HepG2 (cell line): ENCODE data around the gene NDRG2. TPM values are rescaled to one million over a fixed set of nuclear protein-coding genes. Genes with fewer than 3 reads are reported as not detected.
A peak's percentile ranks its signal among the peaks of the same experiment; 100 is the strongest.

Experiments
- CAMTA2 ChIP-seq: sonication (generic); formaldehyde crosslinking; IDR thresholded peaks from 2 replicates; pipeline ENCODE4 v1.4.0; 2020; ENCODE audit warnings: mild to moderate bottlenecking, missing genetic modification reagents, borderline replicate concordance
- FOXA3 ChIP-seq: IDR thresholded peaks from 2 replicates; pipeline ENCODE4 v1.6.1; 2016; ENCODE audit warnings: missing genetic modification reagents, missing compliant biosample characterization
- KLF13 ChIP-seq: sonication (generic); formaldehyde crosslinking; IDR thresholded peaks from 2 replicates; pipeline ENCODE4 v1.4.0; 2020; ENCODE audit warnings: mild to moderate bottlenecking, missing genetic modification reagents
- MTA3 ChIP-seq: sonication (generic); formaldehyde crosslinking; IDR thresholded peaks from 2 replicates; pipeline ENCODE4 v1.4.0; 2020; ENCODE audit warnings: missing genetic modification reagents
- NFYC ChIP-seq: IDR thresholded peaks from 2 replicates; pipeline ENCODE4 v1.6.1; 2016; ENCODE audit warnings: missing genetic modification reagents, missing compliant biosample characterization
- PAWR ChIP-seq: sonication (generic); formaldehyde crosslinking; IDR thresholded peaks from 2 replicates; pipeline ENCODE4 v1.4.0; 2020; ENCODE audit warnings: missing genetic modification reagents, mild to moderate bottlenecking, borderline replicate concordance
- PHF5A ChIP-seq: IDR thresholded peaks from one replicate; pipeline ENCODE4 v1.6.1; 2018; ENCODE audit warnings: low read depth, missing genetic modification reagents; ENCODE audit not compliant: unreplicated experiment
- SETDB1 ChIP-seq: sonication (generic); formaldehyde crosslinking; IDR thresholded peaks from 2 replicates; pipeline ENCODE4 v1.5.1; 2020; ENCODE audit warnings: missing genetic modification reagents, mild to moderate bottlenecking, borderline replicate concordance
- ZFP82 ChIP-seq: sonication (generic); formaldehyde crosslinking; IDR thresholded peaks from 2 replicates; pipeline ENCODE4 v1.5.1; 2020; ENCODE audit warnings: mild to moderate bottlenecking, missing genetic modification reagents, borderline replicate concordance
- ZFP90 ChIP-seq: sonication (generic); formaldehyde crosslinking; IDR thresholded peaks from 2 replicates; pipeline ENCODE4 v1.8.0; 2022; ENCODE audit warnings: missing genetic modification reagents, mild to moderate bottlenecking, inconsistent platforms, borderline replicate concordance
- ZKSCAN1 ChIP-seq: fragments of 150-350 bp; IDR thresholded peaks from 2 replicates; pipeline ENCODE4 v1.6.1; 2014; ENCODE audit warnings: low read length
- ZNF598 ChIP-seq: sonication (generic); formaldehyde crosslinking; IDR thresholded peaks from 2 replicates; pipeline ENCODE4 v1.5.1; 2020; ENCODE audit warnings: mild to moderate bottlenecking, missing genetic modification reagents, borderline replicate concordance
- ZNF607 ChIP-seq: sonication (generic); formaldehyde crosslinking; IDR thresholded peaks from 2 replicates; pipeline ENCODE4 v1.5.1; 2020; ENCODE audit warnings: missing genetic modification reagents, mild to moderate bottlenecking, borderline replicate concordance
- ZNF652 ChIP-seq: IDR thresholded peaks from 2 replicates; pipeline ENCODE4 v1.6.1; 2016; ENCODE audit warnings: low read depth, borderline replicate concordance
- polyA plus RNA-seq, 8 experiments: library from polyadenylated mRNA; depleted of rRNA in 3 of 8; stranded (reverse) in 7 of 8; unstranded in 1 of 8; fragments of >200 nt; fragmentation: Illumina TruSeq in 4 of 8; extraction: Trizol in 4 of 8; gene quantifications; 2 replicates each; pipeline versions ENCODE4 v1.2.1 to v1.2.3, GENCODE V29; 2011 to 2016; ENCODE audit warnings: low read depth in 4 of 8, missing spikeins in 1 of 8, mixed read lengths in 1 of 8; ENCODE audit not compliant: insufficient read depth in 1 of 8
- total RNA-seq, 5 experiments: library from RNA; depleted of rRNA; stranded (reverse); fragments of >200 nt; fragmentation: Illumina TruSeq; extraction: Trizol; gene quantifications; 2 replicates each; pipeline ENCODE4 v1.2.3, GENCODE V29; 2016; ENCODE audit warnings: low read depth in 1 of 5
- TF ChIP-seq, protein P1 (sequence below): IDR thresholded peaks from 2 replicates; pipeline ENCODE4 v1.6.1; 2016; ENCODE audit warnings: mild to moderate bottlenecking
- TF ChIP-seq, protein P2 (sequence below): sonication (generic); formaldehyde crosslinking; IDR thresholded peaks from 2 replicates; pipeline ENCODE4 v1.4.0; 2020; ENCODE audit warnings: missing genetic modification reagents, borderline replicate concordance
- TF ChIP-seq, protein P3 (sequence below): sonication (generic); formaldehyde crosslinking; IDR thresholded peaks from 2 replicates; pipeline ENCODE4 v1.8.1; 2023; ENCODE audit warnings: mild to moderate bottlenecking, moderate library complexity, missing genetic modification reagents
- TF ChIP-seq, protein P4 (sequence below): sonication (generic); formaldehyde crosslinking; IDR thresholded peaks from 2 replicates; pipeline ENCODE4 v1.4.0; 2020; ENCODE audit warnings: missing genetic modification reagents, borderline replicate concordance
- TF ChIP-seq, protein P5 (sequence below): sonication (generic); formaldehyde crosslinking; IDR thresholded peaks from 2 replicates; pipeline ENCODE4 v1.9.0; 2022; ENCODE audit warnings: low read depth, missing genetic modification reagents

NDRG2 gene
- total and polyA plus RNA-seq, 2 of the 13 experiments (the other 11 are each of a cell fraction or from before 2014, with no cell fraction given) = 27.2 to 189 TPM

DNA sequence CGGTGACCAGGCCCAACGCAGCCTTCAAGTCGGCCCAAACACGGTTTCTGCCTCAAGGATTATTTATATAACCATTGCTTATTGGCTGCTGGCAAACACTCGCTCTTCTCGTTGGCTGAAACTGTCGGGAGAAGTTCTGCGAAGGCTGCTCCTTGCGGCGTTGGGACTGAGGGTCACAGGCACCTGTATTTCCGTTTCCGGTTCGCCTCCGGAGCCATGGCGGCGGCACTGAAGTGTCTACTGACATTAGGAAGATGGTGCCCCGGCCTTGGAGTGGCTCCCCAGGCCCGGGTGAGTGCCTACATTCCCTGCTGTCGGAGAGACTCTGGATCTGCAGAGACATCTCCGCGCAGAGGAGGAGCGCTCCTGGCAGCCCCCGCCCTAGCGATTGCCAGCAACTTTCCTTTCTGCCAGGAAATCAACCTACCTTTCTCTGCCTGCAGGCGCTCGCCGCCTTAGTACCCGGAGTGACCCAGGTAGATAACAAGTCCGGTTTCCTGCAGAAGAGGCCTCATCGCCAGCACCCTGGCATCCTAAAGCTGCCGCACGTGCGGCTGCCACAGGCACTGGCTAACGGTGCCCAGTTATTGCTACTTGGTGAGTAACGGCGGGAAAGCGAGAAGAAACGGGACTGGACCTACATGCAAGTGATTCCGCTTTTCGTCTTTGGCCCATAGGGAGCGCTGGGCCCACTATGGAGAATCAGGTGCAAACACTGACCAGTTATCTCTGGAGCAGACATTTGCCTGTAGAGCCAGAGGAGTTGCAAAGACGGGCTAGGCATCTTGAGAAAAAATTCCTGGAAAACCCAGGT lies 34.9 kb downstream of the NDRG2 start, which contains the start of gene METTL17 (continued):
- TF ChIP-seq PHF5A (CRISPR knock-in tag) = no peak
- TF ChIP-seq ZFP82 (CRISPR knock-in tag) = peak; percentile 43; the same call in 1 of the 2 replicates
- no peak for TF ChIP-seq ZKSCAN1
- 0 out of 2 replicates have a peak, but pooled peaks have one; percentile 58 for TF ChIP-seq KLF13 (CRISPR knock-in tag)
- TF ChIP-seq ZNF607 (CRISPR knock-in tag) = peak; percentile 91
- peak; percentile 95 for TF ChIP-seq NFYC (CRISPR knock-in tag)
- TF ChIP-seq, protein P1, sequence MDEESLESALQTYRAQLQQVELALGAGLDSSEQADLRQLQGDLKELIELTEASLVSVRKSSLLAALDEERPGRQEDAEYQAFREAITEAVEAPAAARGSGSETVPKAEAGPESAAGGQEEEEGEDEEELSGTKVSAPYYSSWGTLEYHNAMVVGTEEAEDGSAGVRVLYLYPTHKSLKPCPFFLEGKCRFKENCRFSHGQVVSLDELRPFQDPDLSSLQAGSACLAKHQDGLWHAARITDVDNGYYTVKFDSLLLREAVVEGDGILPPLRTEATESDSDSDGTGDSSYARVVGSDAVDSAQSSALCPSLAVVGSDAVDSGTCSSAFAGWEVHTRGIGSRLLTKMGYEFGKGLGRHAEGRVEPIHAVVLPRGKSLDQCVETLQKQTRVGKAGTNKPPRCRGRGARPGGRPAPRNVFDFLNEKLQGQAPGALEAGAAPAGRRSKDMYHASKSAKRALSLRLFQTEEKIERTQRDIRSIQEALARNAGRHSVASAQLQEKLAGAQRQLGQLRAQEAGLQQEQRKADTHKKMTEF (CRISPR knock-in tag) = peak; percentile 79
- TF ChIP-seq, protein P2, sequence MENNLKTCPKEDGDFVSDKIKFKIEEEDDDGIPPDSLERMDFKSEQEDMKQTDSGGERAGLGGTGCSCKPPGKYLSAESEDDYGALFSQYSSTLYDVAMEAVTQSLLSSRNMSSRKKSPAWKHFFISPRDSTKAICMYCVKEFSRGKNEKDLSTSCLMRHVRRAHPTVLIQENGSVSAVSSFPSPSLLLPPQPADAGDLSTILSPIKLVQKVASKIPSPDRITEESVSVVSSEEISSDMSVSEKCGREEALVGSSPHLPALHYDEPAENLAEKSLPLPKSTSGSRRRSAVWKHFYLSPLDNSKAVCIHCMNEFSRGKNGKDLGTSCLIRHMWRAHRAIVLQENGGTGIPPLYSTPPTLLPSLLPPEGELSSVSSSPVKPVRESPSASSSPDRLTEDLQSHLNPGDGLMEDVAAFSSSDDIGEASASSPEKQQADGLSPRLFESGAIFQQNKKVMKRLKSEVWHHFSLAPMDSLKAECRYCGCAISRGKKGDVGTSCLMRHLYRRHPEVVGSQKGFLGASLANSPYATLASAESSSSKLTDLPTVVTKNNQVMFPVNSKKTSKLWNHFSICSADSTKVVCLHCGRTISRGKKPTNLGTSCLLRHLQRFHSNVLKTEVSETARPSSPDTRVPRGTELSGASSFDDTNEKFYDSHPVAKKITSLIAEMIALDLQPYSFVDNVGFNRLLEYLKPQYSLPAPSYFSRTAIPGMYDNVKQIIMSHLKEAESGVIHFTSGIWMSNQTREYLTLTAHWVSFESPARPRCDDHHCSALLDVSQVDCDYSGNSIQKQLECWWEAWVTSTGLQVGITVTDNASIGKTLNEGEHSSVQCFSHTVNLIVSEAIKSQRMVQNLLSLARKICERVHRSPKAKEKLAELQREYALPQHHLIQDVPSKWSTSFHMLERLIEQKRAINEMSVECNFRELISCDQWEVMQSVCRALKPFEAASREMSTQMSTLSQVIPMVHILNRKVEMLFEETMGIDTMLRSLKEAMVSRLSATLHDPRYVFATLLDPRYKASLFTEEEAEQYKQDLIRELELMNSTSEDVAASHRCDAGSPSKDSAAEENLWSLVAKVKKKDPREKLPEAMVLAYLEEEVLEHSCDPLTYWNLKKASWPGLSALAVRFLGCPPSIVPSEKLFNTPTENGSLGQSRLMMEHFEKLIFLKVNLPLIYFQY (CRISPR knock-in tag) = peak; percentile 30; the same call in 1 of the 2 replicates
- peak; percentile 72; the same call in 1 of the 2 replicates for TF ChIP-seq ZNF598 (CRISPR knock-in tag)
- TF ChIP-seq PAWR = no peak
- TF ChIP-seq, protein P3, sequence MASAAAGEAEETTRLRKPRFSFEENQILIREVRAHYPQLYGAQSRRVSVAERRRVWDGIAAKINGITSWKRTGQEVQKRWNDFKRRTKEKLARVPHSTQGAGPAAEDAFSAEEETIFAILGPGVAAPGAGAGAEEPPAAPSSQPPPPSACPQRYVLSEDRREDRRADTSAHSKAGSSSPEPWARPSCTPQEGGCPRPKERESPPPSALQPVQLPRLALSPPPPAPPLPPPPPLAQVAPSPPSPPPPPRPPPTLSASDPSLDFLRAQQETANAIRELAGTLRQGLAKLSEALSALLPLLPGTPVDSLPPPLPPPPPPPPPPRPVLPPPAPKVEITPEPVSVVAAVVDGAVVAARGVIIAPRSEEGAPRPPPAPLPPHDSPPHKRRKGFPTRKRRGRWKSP = no peak; the same call in 1 of the 2 replicates
- TF ChIP-seq FOXA3 (CRISPR knock-in tag) = peak; percentile 17; the same call in 1 of the 2 replicates
- peak; percentile 57; the same call in 1 of the 2 replicates for TF ChIP-seq ZFP90
- no peak for TF ChIP-seq MTA3
- TF ChIP-seq SETDB1 (CRISPR knock-in tag) = peak; percentile 78; the same call in 1 of the 2 replicates
- TF ChIP-seq, protein P4, sequence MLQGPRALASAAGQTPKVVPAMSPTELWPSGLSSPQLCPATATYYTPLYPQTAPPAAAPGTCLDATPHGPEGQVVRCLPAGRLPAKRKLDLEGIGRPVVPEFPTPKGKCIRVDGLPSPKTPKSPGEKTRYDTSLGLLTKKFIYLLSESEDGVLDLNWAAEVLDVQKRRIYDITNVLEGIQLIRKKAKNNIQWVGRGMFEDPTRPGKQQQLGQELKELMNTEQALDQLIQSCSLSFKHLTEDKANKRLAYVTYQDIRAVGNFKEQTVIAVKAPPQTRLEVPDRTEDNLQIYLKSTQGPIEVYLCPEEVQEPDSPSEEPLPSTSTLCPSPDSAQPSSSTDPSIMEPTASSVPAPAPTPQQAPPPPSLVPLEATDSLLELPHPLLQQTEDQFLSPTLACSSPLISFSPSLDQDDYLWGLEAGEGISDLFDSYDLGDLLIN (CRISPR knock-in tag) = no peak
- no peak for TF ChIP-seq ZNF652 (CRISPR knock-in tag)
- TF ChIP-seq, protein P5, sequence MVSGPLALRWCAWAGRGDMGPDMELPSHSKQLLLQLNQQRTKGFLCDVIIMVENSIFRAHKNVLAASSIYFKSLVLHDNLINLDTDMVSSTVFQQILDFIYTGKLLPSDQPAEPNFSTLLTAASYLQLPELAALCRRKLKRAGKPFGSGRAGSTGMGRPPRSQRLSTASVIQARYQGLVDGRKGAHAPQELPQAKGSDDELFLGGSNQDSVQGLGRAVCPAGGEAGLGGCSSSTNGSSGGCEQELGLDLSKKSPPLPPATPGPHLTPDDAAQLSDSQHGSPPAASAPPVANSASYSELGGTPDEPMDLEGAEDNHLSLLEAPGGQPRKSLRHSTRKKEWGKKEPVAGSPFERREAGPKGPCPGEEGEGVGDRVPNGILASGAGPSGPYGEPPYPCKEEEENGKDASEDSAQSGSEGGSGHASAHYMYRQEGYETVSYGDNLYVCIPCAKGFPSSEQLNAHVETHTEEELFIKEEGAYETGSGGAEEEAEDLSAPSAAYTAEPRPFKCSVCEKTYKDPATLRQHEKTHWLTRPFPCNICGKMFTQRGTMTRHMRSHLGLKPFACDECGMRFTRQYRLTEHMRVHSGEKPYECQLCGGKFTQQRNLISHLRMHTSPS (CRISPR knock-in tag) = peak; percentile 53; the same call in 1 of the 2 replicates
- TF ChIP-seq CAMTA2 (CRISPR knock-in tag) = no peak; the same call in 1 of the 2 replicates
